T-cell (primary cell): ENCODE data around the gene PYGB. TPM values are rescaled to one million over a fixed set of nuclear protein-coding genes. Genes with fewer than 3 reads are reported as not detected.
A peak's percentile ranks its signal among the peaks of the same experiment; 100 is the strongest.

Source experiments
- ATAC-seq, 4 experiments: fragments of 200-7000 bp in 3 of 4; fragments of 150-1000 bp in 1 of 4; cut with Tn5 transposase; replicated peaks in 1 of 4; 1 replicate in 3 of 4; 2 replicates in 1 of 4; pipeline ENCODE4 v1.10.0; 2021; ENCODE audit warnings: moderate library complexity in 3 of 4, mild to moderate bottlenecking in 2 of 4, moderate number of reproducible peaks in 1 of 4
- CTCF ChIA-PET, 2 donors: fragments of 300-600 bp; sonication (Branson Sonifier 250); formaldehyde crosslinking; loops; one replicate each; lab custom pipeline; 2022; ENCODE audit warnings: antibody characterized with exemption in 2 of 2; lab: Charles Lee
- POLR2A ChIA-PET, 2 donors: fragments of 300-600 bp; sonication (Branson Sonifier 250); formaldehyde crosslinking; loops; one replicate each; lab custom pipeline; 2022; ENCODE audit warnings: antibody characterized with exemption in 2 of 2; lab: Charles Lee
- DNase-seq, 35 experiments: peaks; one replicate each; pipeline versions ENCODE4 v3.0.0 to v3.0.0-alpha.2; 2013 to 2023
- H3K27ac ChIP-seq: one replicate; pipeline ENCODE4 v1.5.1; 2013; ENCODE audit warnings: low read length
- H3K27me3 ChIP-seq, 2 experiments: replicated peaks in 1 of 2; 1 replicate in 1 of 2; 2 replicates in 1 of 2; pipeline versions ENCODE4 v1.6.1 to v1.7.0; 2013; ENCODE audit warnings: low read length in 1 of 2, mixed read lengths in 1 of 2; ENCODE audit not compliant: control insufficient read depth in 2 of 2, insufficient read depth in 2 of 2; ENCODE audit errors: extremely low read depth in 1 of 2
- H3K36me3 ChIP-seq, 2 donors: 1 replicate in 1 of 2; 2 replicates in 1 of 2; pipeline versions ENCODE4 v1.6.1 to v1.7.0; 2013; ENCODE audit warnings: low read length in 1 of 2; ENCODE audit not compliant: control insufficient read depth in 2 of 2, insufficient read depth in 1 of 2; ENCODE audit errors: extremely low read depth in 1 of 2
- H3K4me1 ChIP-seq, 2 experiments: 1 replicate in 1 of 2; 2 replicates in 1 of 2; pipeline versions ENCODE4 v1.6.1 to v1.7.0; 2013; ENCODE audit warnings: low read length in 2 of 2, mixed read lengths in 1 of 2; ENCODE audit not compliant: insufficient read depth in 2 of 2, control insufficient read depth in 1 of 2; ENCODE audit errors: extremely low read depth in 1 of 2
- H3K4me3 ChIP-seq, 2 donors: 1 replicate in 1 of 2; 2 replicates in 1 of 2; pipeline versions ENCODE4 v1.5.1 to v1.7.0; 2013; ENCODE audit warnings: mild to moderate bottlenecking in 2 of 2, low read length in 1 of 2, moderate library complexity in 1 of 2; ENCODE audit not compliant: control insufficient read depth in 1 of 2; ENCODE audit errors: extremely low read depth in 1 of 2
- H3K9me3 ChIP-seq: 2 replicates; pipeline ENCODE4 v1.7.0; 2013
- H3K27ac Mint-ChIP-seq, 2 donors: one replicate each; pipeline ENCODE4 v1.8.0; 2020 to 2021; ENCODE audit warnings: mild to moderate bottlenecking in 2 of 2, mixed read lengths in 2 of 2
- H3K27me3 Mint-ChIP-seq, 2 donors: one replicate each; pipeline ENCODE4 v1.8.0; 2021 to 2022; ENCODE audit warnings: mixed read lengths in 2 of 2
- H3K36me3 Mint-ChIP-seq: one replicate; pipeline ENCODE4 v1.8.0; 2021; ENCODE audit warnings: mixed read lengths
- H3K4me1 Mint-ChIP-seq, 3 donors: one replicate each; pipeline ENCODE4 v1.8.0; 2020 to 2022; ENCODE audit warnings: mixed read lengths in 3 of 3, mild to moderate bottlenecking in 1 of 3
- H3K4me3 Mint-ChIP-seq, 3 donors: one replicate each; pipeline ENCODE4 v1.8.0; 2020 to 2022; ENCODE audit warnings: mild to moderate bottlenecking in 3 of 3, mixed read lengths in 3 of 3, moderate library complexity in 3 of 3
- H3K9me3 Mint-ChIP-seq, 3 donors: one replicate each; pipeline ENCODE4 v1.8.0; 2020 to 2022; ENCODE audit warnings: mixed read lengths in 3 of 3
- WGBS: methylation state at CpG from one replicate; pipeline ENCODE4 v1.1.5; 2013; ENCODE audit warnings: missing lambda C conversion rate; ENCODE audit not compliant: insufficient coverage; 5-methylcytosine and 5-hydroxymethylcytosine counted together
- total RNA-seq, 35 experiments: library from RNA in 6 of 35; stranded (reverse) in 6 of 35; fragments of 120-200 nt in 1 of 35; gene quantifications; one replicate each; pipeline versions ENCODE4 v1.2.1 to v1.2.4 and lab custom pipeline; 2013 to 2026

The PYGB gene
- total RNA-seq, 5 donors from 2014 or later (not counting 1 experiment from before 2014, with no cell fraction given) = 29.7 to 53.4 (median 36.5) TPM

DNA sequence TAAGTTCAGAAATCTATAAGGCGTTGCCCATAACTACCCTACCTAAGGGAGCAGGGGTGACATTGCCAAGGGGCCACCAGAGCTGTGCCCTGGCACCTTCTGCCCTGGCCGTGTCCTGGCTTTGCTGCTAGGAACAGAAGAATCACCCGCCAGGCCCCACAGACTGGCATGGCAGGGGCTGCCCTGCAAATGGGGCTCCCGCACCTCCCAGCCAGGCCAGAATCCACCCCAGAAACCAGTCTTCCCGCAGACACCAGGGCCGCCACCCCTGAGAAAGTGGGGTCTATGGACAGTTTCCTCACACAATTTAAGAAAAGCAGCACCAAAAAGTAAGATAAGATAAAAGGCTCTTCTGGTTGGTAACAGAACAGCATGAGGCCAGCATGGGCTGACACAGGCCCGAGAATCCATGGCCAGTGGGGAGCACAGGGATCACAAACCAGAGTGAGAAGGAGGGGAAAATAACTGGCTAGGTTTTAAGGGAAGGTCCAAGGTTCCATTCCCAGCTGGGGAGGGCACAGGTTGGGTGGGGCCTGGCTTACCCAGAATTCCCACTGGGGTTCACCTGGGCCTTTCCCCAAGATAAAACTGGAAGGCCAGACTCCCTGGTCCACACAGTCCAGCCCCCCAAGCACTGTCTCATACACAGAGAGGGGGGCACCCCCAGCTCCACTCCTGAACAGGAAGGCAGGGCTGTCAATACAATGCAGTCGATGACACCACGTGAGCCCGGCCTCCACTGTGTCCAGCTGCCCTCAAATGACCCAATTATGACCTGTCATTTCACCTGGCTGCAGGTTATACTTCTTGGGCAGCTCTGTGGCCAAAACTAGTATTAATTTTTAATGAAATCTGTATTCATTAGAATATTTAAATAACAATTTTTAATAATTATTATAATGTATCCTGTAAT, 59.4 kb downstream of the PYGB start:
- Mint-ChIP-seq H3K27ac (peak overlapping the region in 1 of 2 donors; percentile 0), H3K27me3 (no peaks in the 10 kb centered on the region), H3K9me3 (no peaks in the 10 kb centered on the region), H3K4me1 (peaks cover 18 to 25% (median 22%) of the 10 kb centered on the region in 3 donors), H3K36me3 (peaks cover 3% of the 10 kb centered on the region), H3K4me3 (no peak overlapping the region)
- H3K4me1 ChIP-seq = peaks cover 8 to 19% of the 10 kb centered on the region in 2 experiments
- ChIA-PET POLR2A (interaction anchor here in 1 of 2 donors (0.6 kb wide), 1 partner anchor 784 kb away, joined by 3 read pairs; no protein-coding TSS in a partner anchor), CTCF (interaction anchor here in 1 of 2 donors (0.5 kb wide), 1 partner anchor 86 kb away, joined by 3 read pairs; no protein-coding TSS in a partner anchor)
- H3K4me3 ChIP-seq = no peak overlapping the region
- H3K9me3 ChIP-seq = no peaks in the 10 kb centered on the region
- H3K27me3 ChIP-seq = no peaks in the 10 kb centered on the region
- ATAC-seq (no peak), DNase-seq (no peak)
- peaks cover 5 to 29% of the 10 kb centered on the region in 2 donors for H3K36me3 ChIP-seq
- 90% methylated on average over 2 of the region's 10 CpGs for WGBS
- H3K27ac ChIP-seq = no peak overlapping the region

DNA sequence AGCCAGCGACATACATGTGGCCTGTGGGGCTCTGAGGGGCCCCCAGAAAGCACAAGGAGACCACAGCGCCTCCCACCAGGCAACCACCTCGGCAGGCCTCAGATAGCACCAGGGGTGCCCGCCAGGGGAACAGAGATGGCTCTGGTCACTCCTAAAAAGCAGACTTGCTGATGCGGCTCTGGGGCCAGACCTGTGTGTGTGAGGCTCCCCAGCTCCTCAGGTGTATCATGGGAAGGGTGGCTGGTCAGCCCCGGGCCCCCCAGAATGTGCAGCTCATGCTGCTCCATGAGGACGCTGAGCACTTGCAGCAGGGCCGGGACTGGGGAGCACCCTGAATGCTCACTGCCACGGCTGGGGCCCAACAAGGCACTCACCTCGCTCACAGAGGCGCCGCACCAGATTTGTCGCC, 60.2 kb downstream of the PYGB start:
- Histone ChIP-seq H3K27ac (no peak overlapping the region), H3K4me1 (peaks cover 8 to 19% of the 10 kb centered on the region in 2 experiments), H3K9me3 (no peaks in the 10 kb centered on the region), H3K27me3 (no peaks in the 10 kb centered on the region), H3K36me3 (peaks cover 0 to 27% of the 10 kb centered on the region in 2 donors), H3K4me3 (no peak overlapping the region)
- H3K9me3 Mint-ChIP-seq = no peaks in the 10 kb centered on the region
- CTCF ChIA-PET = no interaction called here
- H3K4me3 Mint-ChIP-seq = no peak overlapping the region
- H3K36me3 Mint-ChIP-seq = peaks cover 3% of the 10 kb centered on the region
- no peak overlapping the region for H3K27ac Mint-ChIP-seq
- DNase-seq = no peak
- peaks cover 18 to 26% (median 22%) of the 10 kb centered on the region in 3 donors for H3K4me1 Mint-ChIP-seq
- 98% methylated on average over 13 of the region's 13 CpGs for WGBS
- POLR2A ChIA-PET = interaction anchor here in 1 of 2 donors (0.5 kb wide), 1 partner anchor 1275 kb away, joined by 4 read pairs; no protein-coding TSS in a partner anchor
- no peak for ATAC-seq
- no peaks in the 10 kb centered on the region for H3K27me3 Mint-ChIP-seq

DNA sequence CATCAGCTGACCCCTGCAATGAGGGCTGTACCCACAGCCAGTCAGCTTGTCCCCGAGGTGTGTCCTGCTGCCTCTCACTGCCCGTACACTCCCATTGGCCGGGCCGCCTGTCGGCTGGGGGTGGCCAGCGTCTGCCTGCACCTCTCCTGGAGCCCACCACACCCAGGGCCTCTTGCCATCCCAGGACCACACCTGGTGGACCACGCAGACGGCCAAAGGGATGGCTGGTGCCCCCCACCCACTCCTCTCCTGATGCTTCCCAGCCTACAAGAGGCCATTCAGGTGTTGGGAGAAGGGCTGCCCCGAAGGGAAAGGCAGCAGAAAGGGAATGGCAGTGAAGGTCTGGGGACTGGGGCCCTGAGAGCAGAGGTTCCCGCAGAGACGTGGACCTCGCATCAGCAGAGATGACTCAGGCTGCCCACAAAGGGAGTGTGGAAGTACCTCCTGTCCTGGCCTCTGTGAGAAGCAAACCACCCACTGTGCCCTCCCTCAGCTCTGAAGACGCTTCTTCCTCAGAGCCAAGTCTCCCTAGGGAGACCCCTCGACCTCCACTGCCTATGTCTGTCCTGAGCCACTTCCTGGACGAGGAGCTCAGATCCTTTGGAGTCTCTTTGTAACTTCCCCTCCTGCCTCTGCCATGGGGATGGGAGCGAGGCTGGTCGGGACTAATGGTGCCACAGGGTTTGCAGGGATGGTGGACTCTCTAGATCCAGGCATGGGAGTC, 60.9 kb downstream of the PYGB start:
- Histone ChIP-seq H3K27ac (no peak overlapping the region), H3K4me1 (peaks cover 8 to 19% of the 10 kb centered on the region in 2 experiments), H3K36me3 (peaks cover 0 to 25% of the 10 kb centered on the region in 2 donors), H3K4me3 (no peak overlapping the region), H3K9me3 (no peaks in the 10 kb centered on the region), H3K27me3 (no peaks in the 10 kb centered on the region)
- DNase-seq = no peak
- ChIA-PET CTCF (no interaction called here), POLR2A (interaction anchor here in 1 of 2 donors (0.5 kb wide), 1 partner anchor 1276 kb away, joined by 4 read pairs; no protein-coding TSS in a partner anchor)
- ATAC-seq = no peak
- Mint-ChIP-seq H3K27me3 (no peaks in the 10 kb centered on the region), H3K9me3 (no peaks in the 10 kb centered on the region), H3K27ac (no peak overlapping the region), H3K4me3 (no peak overlapping the region), H3K36me3 (peaks cover 3% of the 10 kb centered on the region), H3K4me1 (peaks cover 18 to 26% (median 23%) of the 10 kb centered on the region in 3 donors)
- WGBS = 97% methylated on average over 12 of the region's 17 CpGs

DNA sequence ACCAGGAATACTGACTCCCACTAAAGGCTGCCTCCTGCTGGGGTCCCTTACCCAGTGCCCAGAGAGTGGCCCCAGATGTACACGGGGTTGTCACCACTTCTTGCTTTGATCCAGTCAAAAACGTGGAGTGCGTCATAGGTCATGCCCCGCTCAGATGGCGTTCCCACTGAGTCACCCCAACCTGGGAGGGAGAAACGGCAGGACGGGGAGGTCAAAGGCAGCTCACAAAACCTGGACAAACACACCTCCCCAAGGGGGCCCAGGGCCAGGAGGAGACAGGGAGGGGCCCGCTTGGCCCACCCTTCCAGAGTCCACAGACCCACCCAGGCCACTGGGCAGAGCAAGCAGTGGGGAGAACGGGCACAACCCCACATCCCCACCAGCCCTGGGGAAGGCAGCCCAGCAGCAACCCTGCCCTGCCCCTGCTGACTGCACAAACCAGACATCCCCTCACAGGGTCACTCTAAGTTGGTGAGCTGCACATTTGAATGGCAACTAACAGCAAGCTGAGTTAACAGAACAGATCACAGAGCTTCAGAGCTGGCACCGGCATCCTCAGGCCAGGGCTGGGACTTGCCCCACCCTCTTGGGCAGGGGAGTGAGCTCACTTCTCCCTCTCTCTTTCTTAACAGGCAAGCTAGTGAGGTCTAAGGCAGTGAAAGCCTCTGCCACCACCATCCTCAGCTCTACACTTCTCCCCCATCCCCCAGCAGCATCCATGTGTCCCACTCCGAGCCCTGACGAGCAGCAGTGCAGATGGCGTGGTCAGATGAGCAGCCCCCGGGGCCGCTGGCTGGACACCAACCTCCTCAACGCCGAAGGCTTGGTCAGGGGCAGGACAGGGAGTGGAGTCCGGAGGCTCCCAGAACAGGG, 61.7 kb downstream of the PYGB start:
- ChIA-PET CTCF (no interaction called here), POLR2A (no interaction called here)
- Histone ChIP-seq H3K9me3 (no peaks in the 10 kb centered on the region), H3K36me3 (peaks cover 0 to 25% of the 10 kb centered on the region in 2 donors), H3K4me3 (no peak overlapping the region), H3K27me3 (no peaks in the 10 kb centered on the region), H3K4me1 (peaks cover 8 to 19% of the 10 kb centered on the region in 2 experiments), H3K27ac (no peak overlapping the region)
- Mint-ChIP-seq H3K27ac (peak overlapping the region in 1 of 2 donors; percentile 30), H3K27me3 (no peaks in the 10 kb centered on the region), H3K9me3 (no peaks in the 10 kb centered on the region), H3K4me3 (peak overlapping the region in 1 of 3 donors; percentile 77), H3K36me3 (peaks cover 3% of the 10 kb centered on the region), H3K4me1 (peaks cover 18 to 26% (median 26%) of the 10 kb centered on the region in 3 donors)
- WGBS = 93% methylated on average over 10 of the region's 18 CpGs
- ATAC-seq (no peak), DNase-seq (no peak)

DNA sequence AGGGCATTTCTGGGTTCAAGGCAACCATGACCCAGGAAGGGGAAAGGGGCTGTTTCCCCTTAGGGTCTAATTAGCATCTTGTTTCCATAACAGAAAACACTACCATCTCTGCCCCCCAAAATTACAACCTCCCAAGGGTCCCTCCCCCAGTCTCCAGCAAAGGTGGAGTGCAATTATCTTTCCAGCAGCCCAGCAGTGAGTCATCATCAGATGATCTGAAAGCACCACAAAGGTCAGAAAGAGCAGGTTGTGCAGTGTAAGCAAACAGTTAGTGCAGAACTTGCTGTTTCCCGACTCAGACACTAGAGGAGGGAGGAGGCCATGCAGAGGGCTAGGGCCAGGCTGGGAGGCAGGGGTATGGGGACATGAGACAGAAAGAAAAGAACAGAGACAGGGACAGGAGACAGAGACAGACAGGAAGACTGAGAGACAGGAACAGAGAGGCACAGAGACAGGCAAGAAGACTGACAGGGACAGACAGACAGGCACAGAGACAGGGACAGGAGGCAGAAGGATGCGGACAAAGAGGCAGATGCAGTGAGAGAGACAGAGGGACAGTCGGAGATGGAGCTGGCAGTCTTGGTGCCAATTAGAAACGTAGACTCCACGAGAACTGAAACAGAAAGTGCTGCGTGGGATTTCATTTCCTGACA, 62.5 kb downstream of the PYGB start:
- Histone ChIP-seq H3K4me1 (peaks cover 8 to 19% of the 10 kb centered on the region in 2 experiments), H3K27ac (peak overlapping the region; percentile 11), H3K4me3 (no peak overlapping the region), H3K27me3 (no peaks in the 10 kb centered on the region), H3K36me3 (peaks cover 0 to 25% of the 10 kb centered on the region in 2 donors), H3K9me3 (no peaks in the 10 kb centered on the region)
- CTCF ChIA-PET = no interaction called here
- Mint-ChIP-seq H3K4me1 (peaks cover 22 to 29% (median 28%) of the 10 kb centered on the region in 3 donors), H3K4me3 (peak overlapping the region; percentile 57 to 77 (median 65)), H3K9me3 (no peaks in the 10 kb centered on the region), H3K36me3 (peaks cover 4% of the 10 kb centered on the region), H3K27me3 (no peaks in the 10 kb centered on the region), H3K27ac (peak overlapping the region; percentile 85 to 90)
- peak; percentile 82 to 95 (median 91) for ATAC-seq
- DNase-seq = peak in 16 of 35 experiments; percentile 6 to 42 (median 17)
- 11% methylated on average over 3 of the region's 6 CpGs for WGBS
- POLR2A ChIA-PET = no interaction called here
